Measurements from ENCODE around the gene FREY1.
A peak's percentile ranks its signal among the peaks of the same experiment; 100 is the strongest.

DNA sequence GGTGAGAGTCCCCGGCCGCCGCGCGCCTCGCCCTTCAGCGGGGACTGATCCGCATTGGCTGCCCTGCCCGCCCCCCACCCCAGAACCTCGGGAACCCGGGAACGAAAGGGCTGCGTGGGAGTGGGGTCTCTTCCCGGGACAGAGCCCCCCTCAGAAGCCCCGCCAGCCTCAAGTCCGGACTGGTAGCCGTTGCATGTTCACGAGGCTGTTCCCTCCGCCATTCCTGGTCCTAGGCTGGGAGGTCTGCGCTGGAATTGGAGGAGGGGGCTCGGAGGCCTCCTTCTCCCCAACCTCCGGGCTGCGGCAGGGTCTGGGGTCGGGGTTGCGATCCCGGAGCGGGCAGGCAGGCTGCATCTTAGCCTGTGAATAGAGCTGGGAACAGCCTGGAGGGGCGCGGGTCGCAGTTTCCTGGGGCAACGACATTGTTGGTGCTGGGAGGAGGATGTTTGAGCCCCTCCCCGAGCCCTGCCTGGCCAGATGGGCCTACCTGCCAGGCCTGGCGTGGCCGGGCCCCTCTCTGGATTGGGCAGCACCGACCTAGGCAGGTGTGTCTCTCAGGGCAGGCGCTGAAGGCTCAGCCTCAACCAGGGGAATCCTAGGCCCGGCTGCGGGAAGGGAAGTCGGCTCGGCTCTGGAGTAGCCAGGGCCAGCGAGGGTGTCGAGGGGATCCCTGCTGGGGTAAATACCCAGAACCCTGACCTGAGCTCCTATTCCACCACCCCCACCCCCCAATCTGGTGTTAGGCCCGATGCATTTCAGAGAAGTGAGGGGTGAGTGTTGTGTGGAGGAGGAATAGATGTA lies 20.9 kb downstream of the FREY1 start:
- TF ChIP-seq, protein P1, sequence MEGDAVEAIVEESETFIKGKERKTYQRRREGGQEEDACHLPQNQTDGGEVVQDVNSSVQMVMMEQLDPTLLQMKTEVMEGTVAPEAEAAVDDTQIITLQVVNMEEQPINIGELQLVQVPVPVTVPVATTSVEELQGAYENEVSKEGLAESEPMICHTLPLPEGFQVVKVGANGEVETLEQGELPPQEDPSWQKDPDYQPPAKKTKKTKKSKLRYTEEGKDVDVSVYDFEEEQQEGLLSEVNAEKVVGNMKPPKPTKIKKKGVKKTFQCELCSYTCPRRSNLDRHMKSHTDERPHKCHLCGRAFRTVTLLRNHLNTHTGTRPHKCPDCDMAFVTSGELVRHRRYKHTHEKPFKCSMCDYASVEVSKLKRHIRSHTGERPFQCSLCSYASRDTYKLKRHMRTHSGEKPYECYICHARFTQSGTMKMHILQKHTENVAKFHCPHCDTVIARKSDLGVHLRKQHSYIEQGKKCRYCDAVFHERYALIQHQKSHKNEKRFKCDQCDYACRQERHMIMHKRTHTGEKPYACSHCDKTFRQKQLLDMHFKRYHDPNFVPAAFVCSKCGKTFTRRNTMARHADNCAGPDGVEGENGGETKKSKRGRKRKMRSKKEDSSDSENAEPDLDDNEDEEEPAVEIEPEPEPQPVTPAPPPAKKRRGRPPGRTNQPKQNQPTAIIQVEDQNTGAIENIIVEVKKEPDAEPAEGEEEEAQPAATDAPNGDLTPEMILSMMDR (IDR thresholded peaks at IDR 0.05; ENCODE audit: control extremely low read depth in 1 of 3, insufficient read depth in 1 of 3, low read depth in 1 of 3, low read length in 3 of 3) = no peak
- TF ChIP-seq ZNF274 (IDR thresholded peaks at IDR 0.05; ENCODE audit: borderline replicate concordance, extremely low read depth, low read length) (no peak), POU5F1 (IDR thresholded peaks at IDR 0.05; ENCODE audit: low read depth, low read length) (no peak), YY1 (IDR thresholded peaks at IDR 0.05; ENCODE audit: low read depth, low read length) (0 out of 2 replicates have a peak, but pooled peaks have one; percentile 28), POLR2AphosphoS5 (IDR thresholded peaks at IDR 0.05; ENCODE audit: low read depth, low read length) (no peak)
